Gastroesophageal sphincter (tissue), 4 donors: ENCODE results near the gene UBE2N. TPM values are rescaled to one million over a fixed set of nuclear protein-coding genes. Genes with fewer than 3 reads are reported as not detected.
"Not testable (repeated sequence)": the region's sequence is repeated elsewhere in the genome, so short reads cannot be mapped to it uniquely, and the experiment has no call there.

Experiments used
- ATAC-seq: fragments of 150-250 bp; one replicate; pipeline ENCODE4 v1.9.1; 2016; ENCODE audit warnings: mild to moderate bottlenecking, moderate library complexity
- H3K27ac ChIP-seq, 4 donors: fragments of 200-600 bp; sonication (generic) in 3 of 4; 1 replicate in 3 of 4; 2 replicates in 1 of 4; pipeline ENCODE4 v1.5.1; 2016 to 2019
- H3K27me3 ChIP-seq: fragments of 200-600 bp; sonication (generic); one replicate; pipeline ENCODE4 v1.5.1; 2019
- H3K36me3 ChIP-seq, 2 donors: fragments of 200-600 bp; sonication (generic); one replicate each; pipeline ENCODE4 v1.5.1; 2019; ENCODE audit warnings: control low read depth in 1 of 2
- H3K4me1 ChIP-seq, 3 donors: fragments of 200-600 bp; sonication (generic); 1 replicate in 2 of 3; 2 replicates in 1 of 3; pipeline ENCODE4 v1.5.1; 2016 to 2019; ENCODE audit warnings: control low read depth in 2 of 3
- H3K4me3 ChIP-seq, 2 donors: fragments of 200-600 bp; sonication (generic); one replicate each; pipeline ENCODE4 v1.5.1; 2019; ENCODE audit warnings: mild to moderate bottlenecking in 1 of 2, moderate library complexity in 1 of 2
- H3K9me3 ChIP-seq, 3 donors: fragments of 200-600 bp; sonication (generic); one replicate each; pipeline ENCODE4 v1.5.1; 2017 to 2019; ENCODE audit warnings: control low read depth in 2 of 3
- EP300 ChIP-seq: sonication (generic); formaldehyde crosslinking; IDR thresholded peaks from one replicate; pipeline ENCODE4 v1.6.1; 2017; ENCODE audit warnings: antibody characterized with exemption, mild to moderate bottlenecking
- POLR2A ChIP-seq, 2 donors: fragments of 450-650 bp; IDR thresholded peaks; one replicate each; pipeline ENCODE4 v1.6.1; 2017; ENCODE audit warnings: antibody characterized with exemption in 2 of 2, mild to moderate bottlenecking in 2 of 2, moderate library complexity in 1 of 2
- POLR2AphosphoS5 ChIP-seq: sonication (generic); formaldehyde crosslinking; IDR thresholded peaks from one replicate; pipeline ENCODE4 v1.6.1; 2017; ENCODE audit warnings: antibody characterized with exemption
- WGBS, 2 donors: methylation state at CpG; one replicate each; pipeline ENCODE4 v1.1.5; 2018; ENCODE audit warnings: low coverage in 1 of 2; 5-methylcytosine and 5-hydroxymethylcytosine counted together
- total RNA-seq, 4 donors: library from RNA; depleted of rRNA; stranded (reverse); fragments of >200 nt; gene quantifications; one replicate each; pipeline ENCODE4 v1.1.0, GENCODE V29; 2016
- TF ChIP-seq, protein P1 (sequence below), 4 experiments: fragments of 200-600 bp in 2 of 4; fragments of 450-650 bp in 2 of 4; sonication (generic) in 1 of 4; IDR thresholded peaks; one replicate each; pipeline ENCODE4 v1.5.1; 2017 to 2019; ENCODE audit warnings: antibody characterized with exemption in 4 of 4, mild to moderate bottlenecking in 2 of 4, moderate library complexity in 2 of 4

The UBE2N gene
- total RNA-seq, 4 donors from 2014 or later = 44.4 to 64.2 (median 53.4) TPM

DNA sequence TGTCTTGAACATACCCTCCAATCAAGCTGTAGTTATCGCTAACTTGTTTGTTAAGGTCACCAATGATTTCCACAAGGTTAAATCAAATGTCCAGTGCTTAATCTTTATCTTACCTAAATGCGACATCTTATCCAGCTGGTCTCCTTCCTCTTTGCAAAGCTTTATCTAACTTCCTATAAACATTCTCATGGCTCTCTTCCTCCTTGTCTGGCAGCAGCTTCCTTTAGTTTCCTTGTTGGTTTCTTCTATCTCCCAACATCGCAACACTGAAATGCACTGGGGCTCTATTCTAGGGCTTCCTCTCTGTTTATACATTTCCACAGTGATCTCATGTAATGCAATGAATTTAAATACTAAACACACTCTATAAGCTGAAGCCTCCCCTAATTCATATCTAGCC is 28.7 kb downstream of the UBE2N start:
- H3K9me3 ChIP-seq = no peaks in the 10 kb centered on the region
- no peak for ATAC-seq
- peaks cover 0 to 87% (median 8%) of the 10 kb centered on the region in 3 donors for H3K4me1 ChIP-seq
- H3K27me3 ChIP-seq = no peaks in the 10 kb centered on the region
- H3K27ac ChIP-seq = no peak overlapping the region
- no peak overlapping the region for H3K4me3 ChIP-seq
- peaks cover 0 to 5% of the 10 kb centered on the region in 2 donors for H3K36me3 ChIP-seq
- 53 to 75% methylated on average over 2 to 3 of the region's 3 CpGs for WGBS, 2 donors
- TF ChIP-seq EP300 (no peak), POLR2AphosphoS5 (no peak), POLR2A (IDR thresholded peaks at IDR 0.05) (no peak)
- TF ChIP-seq, protein P1, sequence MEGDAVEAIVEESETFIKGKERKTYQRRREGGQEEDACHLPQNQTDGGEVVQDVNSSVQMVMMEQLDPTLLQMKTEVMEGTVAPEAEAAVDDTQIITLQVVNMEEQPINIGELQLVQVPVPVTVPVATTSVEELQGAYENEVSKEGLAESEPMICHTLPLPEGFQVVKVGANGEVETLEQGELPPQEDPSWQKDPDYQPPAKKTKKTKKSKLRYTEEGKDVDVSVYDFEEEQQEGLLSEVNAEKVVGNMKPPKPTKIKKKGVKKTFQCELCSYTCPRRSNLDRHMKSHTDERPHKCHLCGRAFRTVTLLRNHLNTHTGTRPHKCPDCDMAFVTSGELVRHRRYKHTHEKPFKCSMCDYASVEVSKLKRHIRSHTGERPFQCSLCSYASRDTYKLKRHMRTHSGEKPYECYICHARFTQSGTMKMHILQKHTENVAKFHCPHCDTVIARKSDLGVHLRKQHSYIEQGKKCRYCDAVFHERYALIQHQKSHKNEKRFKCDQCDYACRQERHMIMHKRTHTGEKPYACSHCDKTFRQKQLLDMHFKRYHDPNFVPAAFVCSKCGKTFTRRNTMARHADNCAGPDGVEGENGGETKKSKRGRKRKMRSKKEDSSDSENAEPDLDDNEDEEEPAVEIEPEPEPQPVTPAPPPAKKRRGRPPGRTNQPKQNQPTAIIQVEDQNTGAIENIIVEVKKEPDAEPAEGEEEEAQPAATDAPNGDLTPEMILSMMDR (IDR thresholded peaks at IDR 0.05) = no peak

DNA sequence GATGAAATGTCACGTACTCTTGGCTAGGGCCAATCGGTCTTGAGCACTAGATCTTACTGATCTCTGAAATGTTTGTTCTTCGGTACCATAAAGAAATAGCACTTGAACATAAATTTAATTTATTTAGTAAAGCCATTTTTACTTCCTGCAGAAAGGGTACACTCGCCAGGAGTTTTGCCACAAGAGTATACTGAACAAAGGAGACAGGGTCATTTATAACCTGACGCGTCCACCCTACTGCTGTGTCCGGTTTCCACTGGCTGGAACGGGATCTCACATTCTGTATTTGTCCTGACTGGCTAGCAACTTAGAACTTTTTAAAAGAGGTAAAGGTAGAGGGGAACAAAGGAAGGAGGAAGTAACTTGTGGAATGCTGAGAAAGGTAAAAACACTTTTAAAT is 29.4 kb downstream of the UBE2N start:
- not testable (repeated sequence) for ATAC-seq, H3K4me3 ChIP-seq, H3K36me3 ChIP-seq, H3K9me3 ChIP-seq, H3K27ac ChIP-seq, H3K27me3 ChIP-seq
- 87 to 95% methylated on average over 8 of the region's 8 CpGs for WGBS, 2 donors
- H3K4me1 ChIP-seq = peaks cover 0 to 82% (median 8%) of the 10 kb centered on the region in 3 donors

DNA sequence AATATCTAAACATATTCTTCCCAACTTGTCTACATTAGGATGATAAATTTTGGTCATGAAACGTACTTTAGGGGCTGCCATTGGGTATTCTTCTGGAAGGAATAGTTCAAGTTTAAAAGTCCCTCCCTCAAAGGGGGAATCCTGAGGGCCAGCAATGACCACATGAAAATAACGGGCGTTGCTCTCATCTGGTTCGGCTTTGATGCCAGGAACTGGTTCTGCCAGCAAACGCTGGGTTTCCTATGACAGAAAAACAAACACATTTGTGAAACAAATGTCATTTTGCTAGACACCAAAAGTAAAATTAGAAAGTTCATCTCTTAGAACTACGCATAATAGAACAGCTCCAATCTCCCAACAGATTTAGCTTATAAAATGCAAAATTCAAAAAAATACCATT is 30.7 kb downstream of the UBE2N start:
- not testable (repeated sequence) for ATAC-seq, H3K9me3 ChIP-seq, H3K27me3 ChIP-seq, H3K36me3 ChIP-seq, H3K27ac ChIP-seq, H3K4me3 ChIP-seq
- WGBS, 2 donors = 23 to 40% methylated on average over 6 of the region's 6 CpGs
- H3K4me1 ChIP-seq = peaks cover 0 to 69% (median 8%) of the 10 kb centered on the region in 3 donors
- peak; percentile 26 for TF ChIP-seq POLR2AphosphoS5

DNA sequence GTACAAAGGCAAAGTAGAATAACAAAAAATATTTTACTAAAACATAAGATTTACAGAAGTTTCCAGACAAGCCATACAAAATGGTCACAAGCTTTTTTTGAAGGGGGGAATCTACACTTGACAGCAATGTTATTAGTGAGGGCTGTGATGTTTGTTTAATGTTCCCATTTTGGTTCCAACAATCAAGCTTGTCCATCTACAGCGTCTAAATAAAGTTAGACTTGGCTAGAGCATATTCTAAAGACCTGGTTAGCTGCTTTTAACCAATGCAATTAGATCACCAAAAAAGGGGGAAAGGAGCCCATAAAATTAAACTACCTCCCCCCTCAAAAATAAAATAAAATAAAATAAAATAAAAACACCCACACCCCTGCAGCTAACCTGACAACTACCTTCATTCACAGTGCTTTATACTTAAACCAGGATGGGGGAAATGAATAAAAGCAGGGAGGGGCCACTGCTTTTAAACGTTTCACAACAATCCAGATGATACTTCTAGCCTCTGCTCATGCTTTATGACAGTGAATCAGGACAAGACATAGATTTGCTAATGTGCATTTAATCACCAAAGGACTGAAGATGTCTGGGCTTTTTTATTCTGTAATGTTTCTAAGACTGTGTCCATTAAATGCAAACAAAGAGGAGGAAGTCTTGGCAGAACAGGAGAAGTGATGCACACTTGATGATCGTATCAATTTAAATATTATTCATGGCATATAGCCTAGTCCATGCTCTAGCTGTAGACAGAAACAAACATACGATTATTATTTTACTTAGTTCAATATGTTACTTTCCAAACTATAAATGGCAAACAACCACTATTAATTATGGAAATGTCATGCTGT is 32.2 kb downstream of the UBE2N start:
- H3K36me3 ChIP-seq, H3K9me3 ChIP-seq, H3K27me3 ChIP-seq, H3K27ac ChIP-seq, ATAC-seq, H3K4me3 ChIP-seq: not testable (repeated sequence)
- 39 to 47% methylated on average over 4 of the region's 4 CpGs for WGBS, 2 donors
- H3K4me1 ChIP-seq = peaks cover 0 to 65% (median 4%) of the 10 kb centered on the region in 3 donors

DNA sequence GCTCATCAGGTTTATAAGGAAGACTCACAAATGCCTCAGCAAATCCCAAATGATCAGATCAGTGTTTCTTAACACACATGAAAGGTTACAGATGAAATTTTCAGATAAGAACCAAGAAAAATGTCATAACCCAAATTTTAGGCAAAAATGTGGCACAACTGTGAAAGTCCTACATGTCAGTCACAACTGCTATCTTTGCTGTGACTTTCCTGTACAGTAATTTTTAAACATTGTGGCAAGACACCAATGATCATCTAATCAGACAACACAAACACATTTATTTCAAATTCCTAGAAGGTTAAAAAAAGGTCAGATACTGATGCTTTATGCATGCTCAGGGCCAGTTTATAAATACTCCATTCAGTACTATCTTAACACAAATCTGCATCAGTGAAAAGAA is 32.9 kb downstream of the UBE2N start:
- TF ChIP-seq POLR2A (IDR thresholded peaks at IDR 0.05) (no peak), POLR2AphosphoS5 (peak; percentile 24)
- Histone ChIP-seq H3K9me3 (no peaks in the 10 kb centered on the region), H3K27me3 (no peaks in the 10 kb centered on the region), H3K4me3 (no peak overlapping the region), H3K36me3 (peaks cover 0 to 5% of the 10 kb centered on the region in 2 donors), H3K4me1 (peaks cover 0 to 62% (median 5%) of the 10 kb centered on the region in 3 donors), H3K27ac (no peak overlapping the region)
- no peak for ATAC-seq

DNA sequence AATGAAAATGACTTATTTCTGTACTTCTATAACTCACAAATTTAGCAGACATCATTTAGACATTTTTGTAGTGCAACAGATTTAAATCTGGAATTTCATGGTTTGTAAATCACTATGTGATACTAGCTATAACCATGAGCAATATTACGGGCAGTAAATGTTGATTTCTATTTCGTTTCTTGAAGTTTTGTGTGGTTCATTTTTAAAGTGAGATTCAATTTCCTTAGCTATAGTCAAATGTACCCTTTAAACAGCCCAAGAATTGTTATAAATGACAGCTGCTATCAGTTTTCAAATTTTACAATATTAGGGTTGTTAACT is 33.8 kb downstream of the UBE2N start:
- H3K4me1 ChIP-seq = peaks cover 0 to 53% (median 5%) of the 10 kb centered on the region in 3 donors
- ATAC-seq = no peak
- WGBS, 2 donors = 92% methylated on average over 2 of the region's 2 CpGs

More for the DNA sequence above, 33.8 kb downstream of the UBE2N start:
- Histone ChIP-seq H3K27ac (no peak overlapping the region), H3K27me3 (no peaks in the 10 kb centered on the region), H3K4me3 (no peak overlapping the region), H3K9me3 (no peaks in the 10 kb centered on the region), H3K36me3 (peaks cover 0 to 13% of the 10 kb centered on the region in 2 donors)
- TF ChIP-seq POLR2AphosphoS5 = no peak
- no peak for TF ChIP-seq EP300
- TF ChIP-seq, protein P1 (IDR thresholded peaks at IDR 0.05) = no peak
- no peak for TF ChIP-seq POLR2A (IDR thresholded peaks at IDR 0.05)
